ENCODE results near the gene IER3IP1. TPM values are rescaled to one million over a fixed set of nuclear protein-coding genes. Genes with fewer than 3 reads are reported as not detected.

IER3IP1 gene
- total RNA-seq, 1 experiment from 2014 or later, result 17.7 TPM

GRCh38 chr18:47115205-47115604 is 61.0 kb downstream of the IER3IP1 start:
- DNase-seq (ENCODE audit: low spot score), result no peak
- no peaks in the 10 kb centered on the region for H3K27me3 ChIP-seq (replicated peaks; ENCODE audit: insufficient read depth, low read depth, low read length, poor library complexity)
- peaks cover 25% of the 10 kb centered on the region for H3K36me3 ChIP-seq (ENCODE audit: insufficient read depth, low read length, poor library complexity, severe bottlenecking)
- CTCF ChIA-PET, result no interaction called here
- intact Hi-C loops (cut with micrococcal nuclease; ENCODE audit: unreplicated experiment), result no loop called here
- H3K4me3 ChIP-seq (ENCODE audit: low read depth, low read length, poor library complexity, severe bottlenecking), result no peak overlapping the region
- H3K27ac ChIP-seq (ENCODE audit: low read depth, low read length, poor library complexity, severe bottlenecking), result no peak overlapping the region
- POLR2A ChIA-PET (ENCODE audit: low non-redundant PET), result no interaction called here
- no peaks in the 10 kb centered on the region for H3K4me1 ChIP-seq (ENCODE audit: insufficient read depth, low read length, poor library complexity, severe bottlenecking)
- no peaks in the 10 kb centered on the region for H3K9me3 ChIP-seq (ENCODE audit: low read depth, low read length, poor library complexity, severe bottlenecking)
- no TSS peak for BruUV-seq (replicated peaks)
- no peak for TF ChIP-seq EZH2 (IDR thresholded peaks at IDR 0.05; ENCODE audit: borderline replicate concordance, low read depth, low read length, poor library complexity, severe bottlenecking)
- TF ChIP-seq CTCF (conservative IDR thresholded peaks at IDR 0.05; ENCODE audit: low read depth, low read length), result no peak

DNA sequence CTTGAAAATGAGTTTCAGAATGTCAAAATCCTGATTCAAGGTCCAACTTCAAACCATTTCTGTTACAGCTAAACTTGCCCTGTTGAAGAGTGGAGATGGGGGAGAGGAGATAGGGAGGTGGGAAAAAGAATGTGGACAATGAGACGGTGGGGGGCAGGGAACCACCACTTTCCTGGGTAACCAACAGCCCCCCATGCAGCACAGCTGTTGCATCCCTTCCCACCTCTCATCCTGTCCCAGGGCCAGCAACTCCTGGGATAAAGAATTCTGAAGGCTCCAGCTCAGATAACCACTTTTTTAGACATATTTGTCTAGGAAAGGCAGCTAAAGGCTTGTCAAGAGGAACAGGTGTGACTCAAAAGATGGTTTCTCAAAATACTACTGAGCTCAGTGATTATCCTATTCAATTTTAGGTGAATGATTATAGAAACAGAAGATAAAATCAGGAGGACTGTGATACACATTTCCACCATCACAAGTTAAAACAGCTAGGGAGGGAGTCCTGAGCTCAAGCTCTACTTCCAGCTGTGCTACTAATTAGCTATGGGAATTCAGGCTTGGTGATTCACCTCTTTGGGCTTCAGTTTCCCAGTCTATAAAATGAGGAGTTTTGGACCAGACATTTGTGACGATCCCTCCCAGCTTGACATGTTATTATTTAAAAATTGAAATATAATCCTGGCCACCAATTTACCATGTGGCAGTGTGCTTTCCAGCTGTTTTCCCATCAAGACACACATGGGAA is 62.2 kb downstream of the IER3IP1 start:
- Histone ChIP-seq H3K4me1 (ENCODE audit: insufficient read depth, low read length, poor library complexity, severe bottlenecking) (no peaks in the 10 kb centered on the region), H3K27ac (ENCODE audit: low read depth, low read length, poor library complexity, severe bottlenecking) (no peak overlapping the region), H3K27me3 (replicated peaks; ENCODE audit: insufficient read depth, low read depth, low read length, poor library complexity) (no peaks in the 10 kb centered on the region), H3K36me3 (ENCODE audit: insufficient read depth, low read length, poor library complexity, severe bottlenecking) (peaks cover 25% of the 10 kb centered on the region), H3K9me3 (ENCODE audit: low read depth, low read length, poor library complexity, severe bottlenecking) (no peaks in the 10 kb centered on the region), H3K4me3 (ENCODE audit: low read depth, low read length, poor library complexity, severe bottlenecking) (no peak overlapping the region)
- POLR2A ChIA-PET (ENCODE audit: low non-redundant PET), result no interaction called here
- intact Hi-C loops (cut with micrococcal nuclease; ENCODE audit: unreplicated experiment), result no loop called here
- DNase-seq (ENCODE audit: low spot score), result peak; percentile 71
- CTCF ChIA-PET, result no interaction called here
- no TSS peak for BruUV-seq (replicated peaks)
- no peak for TF ChIP-seq EZH2 (IDR thresholded peaks at IDR 0.05; ENCODE audit: borderline replicate concordance, low read depth, low read length, poor library complexity, severe bottlenecking)
- no peak for TF ChIP-seq CTCF (conservative IDR thresholded peaks at IDR 0.05; ENCODE audit: low read depth, low read length)

DNA sequence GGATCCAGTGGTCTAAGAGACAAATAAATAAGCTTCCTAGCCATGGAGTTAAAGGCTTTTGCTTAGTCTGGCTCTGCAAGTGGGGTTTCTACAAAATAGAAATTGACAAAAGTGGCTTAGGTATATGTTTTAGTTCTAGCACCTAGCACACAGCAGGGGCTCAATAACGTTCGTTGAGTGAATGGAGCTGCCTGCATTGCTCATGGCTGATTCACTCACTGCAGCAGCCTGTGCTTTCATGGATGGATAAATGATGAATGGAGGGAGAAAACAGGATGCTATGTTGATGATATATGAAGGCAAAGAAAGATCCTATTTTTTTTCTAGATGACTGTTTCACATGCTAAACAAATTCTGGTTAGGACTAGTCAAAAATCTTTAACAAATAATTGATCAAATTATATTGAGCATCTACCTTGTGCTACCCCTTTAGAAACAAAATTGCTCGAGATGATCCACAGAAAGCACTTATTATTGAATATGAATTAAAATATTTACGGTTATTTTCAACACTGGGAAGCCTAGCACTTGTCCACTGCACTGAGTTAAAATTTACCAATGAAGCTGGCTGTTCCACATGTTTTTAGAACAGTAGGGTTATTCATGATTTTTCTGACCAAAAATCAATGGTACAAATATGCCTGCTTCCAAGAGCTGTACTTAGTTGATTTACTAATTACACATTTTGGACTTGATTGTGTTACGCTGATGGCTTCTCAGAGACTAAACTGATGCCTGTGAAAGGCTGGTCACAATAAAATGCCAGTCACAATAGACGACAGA is 65.5 kb downstream of the IER3IP1 start:
- DNase-seq (ENCODE audit: low spot score), result no peak
- POLR2A ChIA-PET (ENCODE audit: low non-redundant PET), result no interaction called here

More for the DNA sequence above, 65.5 kb downstream of the IER3IP1 start:
- CTCF ChIA-PET, result no interaction called here
- no TSS peak for BruUV-seq (replicated peaks)
- TF ChIP-seq EZH2 (IDR thresholded peaks at IDR 0.05; ENCODE audit: borderline replicate concordance, low read depth, low read length, poor library complexity, severe bottlenecking) (no peak), CTCF (conservative IDR thresholded peaks at IDR 0.05; ENCODE audit: low read depth, low read length) (no peak)
- Histone ChIP-seq H3K4me1 (ENCODE audit: insufficient read depth, low read length, poor library complexity, severe bottlenecking) (no peaks in the 10 kb centered on the region), H3K36me3 (ENCODE audit: insufficient read depth, low read length, poor library complexity, severe bottlenecking) (peaks cover 25% of the 10 kb centered on the region), H3K27me3 (replicated peaks; ENCODE audit: insufficient read depth, low read depth, low read length, poor library complexity) (no peaks in the 10 kb centered on the region), H3K27ac (ENCODE audit: low read depth, low read length, poor library complexity, severe bottlenecking) (no peak overlapping the region), H3K4me3 (ENCODE audit: low read depth, low read length, poor library complexity, severe bottlenecking) (no peak overlapping the region), H3K9me3 (ENCODE audit: low read depth, low read length, poor library complexity, severe bottlenecking) (no peaks in the 10 kb centered on the region)
- intact Hi-C loops (cut with micrococcal nuclease; ENCODE audit: unreplicated experiment), result no loop called here

Measured in A673 (cell line).